HAP-1 (cell line): ENCODE data around the gene C14orf180.
A peak's percentile ranks its signal among the peaks of the same experiment; 100 is the strongest.

Source experiments
- DNase-seq, 2 experiments: peaks; one replicate each; pipeline ENCODE4 v3.0.0-alpha.2; 2016 to 2020; ENCODE audit warnings: low spot score in 2 of 2
- H3K27me3 ChIP-seq: fragments of 250-450 bp; sonication (Bioruptor Pico); 2 replicates; pipeline ENCODE4 v1.5.1; 2020; ENCODE audit warnings: low read depth, mild to moderate bottlenecking, moderate library complexity
- H3K36me3 ChIP-seq: fragments of 250-450 bp; sonication (Bioruptor Pico); replicated peaks from 2 replicates; pipeline ENCODE4 v1.5.1; 2020; ENCODE audit warnings: mild to moderate bottlenecking
- H3K4me1 ChIP-seq: fragments of 250-450 bp; sonication (Bioruptor Pico); 2 replicates; pipeline ENCODE4 v1.5.1; 2020; ENCODE audit warnings: mild to moderate bottlenecking
- H3K4me3 ChIP-seq: fragments of 250-450 bp; sonication (Bioruptor Pico); 2 replicates; pipeline ENCODE4 v1.5.1; 2020; ENCODE audit warnings: mild to moderate bottlenecking, moderate library complexity
- H3K9me3 ChIP-seq: fragments of 250-450 bp; sonication (Bioruptor Pico); 2 replicates; pipeline ENCODE4 v1.5.1; 2020; ENCODE audit warnings: mild to moderate bottlenecking, moderate library complexity
- in situ Hi-C: fragments of 300-500 bp; cut with MboI; formaldehyde crosslinking; loops from 3 replicates; pipeline ENCODE4 v1.14.3; 2020; ENCODE audit warnings: low sequenced_read_pairs, inconsistent platforms, mixed read lengths

The C14orf180 gene

DNA sequence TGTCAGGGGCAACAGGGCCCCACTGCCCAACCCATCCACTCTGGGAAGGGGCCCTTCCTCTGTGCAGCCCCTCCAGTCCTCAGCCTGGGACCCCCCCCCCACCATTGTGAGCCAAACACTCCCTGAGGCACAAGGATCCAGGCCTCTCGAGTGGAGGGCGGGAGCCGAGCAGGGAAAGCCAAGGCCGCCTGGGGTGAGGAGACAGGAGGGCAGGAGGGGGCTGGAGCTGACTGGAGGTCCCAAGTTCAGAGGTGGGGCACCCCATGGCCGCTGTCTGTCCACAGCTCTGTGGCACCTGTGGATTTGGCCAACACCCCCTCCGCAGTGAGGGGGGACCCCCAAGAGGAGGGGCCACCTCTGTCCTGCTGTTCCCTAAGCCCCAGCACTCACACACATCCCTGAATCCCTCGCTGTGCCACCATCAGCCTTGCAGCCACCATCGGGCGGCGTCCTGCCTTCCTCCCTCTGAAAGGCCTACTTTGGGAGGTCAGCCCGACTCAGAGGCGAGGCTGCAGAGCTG, 25.4 kb upstream of the C14orf180 start:
- DNase-seq, result peak in 1 of 2 experiments; percentile 6
- in situ Hi-C loops, result no loop called here
- Histone ChIP-seq H3K36me3 (no peaks in the 10 kb centered on the region), H3K4me1 (no peaks in the 10 kb centered on the region), H3K9me3 (no peaks in the 10 kb centered on the region), H3K27me3 (peaks cover 68% of the 10 kb centered on the region), H3K4me3 (no peak overlapping the region)

DNA sequence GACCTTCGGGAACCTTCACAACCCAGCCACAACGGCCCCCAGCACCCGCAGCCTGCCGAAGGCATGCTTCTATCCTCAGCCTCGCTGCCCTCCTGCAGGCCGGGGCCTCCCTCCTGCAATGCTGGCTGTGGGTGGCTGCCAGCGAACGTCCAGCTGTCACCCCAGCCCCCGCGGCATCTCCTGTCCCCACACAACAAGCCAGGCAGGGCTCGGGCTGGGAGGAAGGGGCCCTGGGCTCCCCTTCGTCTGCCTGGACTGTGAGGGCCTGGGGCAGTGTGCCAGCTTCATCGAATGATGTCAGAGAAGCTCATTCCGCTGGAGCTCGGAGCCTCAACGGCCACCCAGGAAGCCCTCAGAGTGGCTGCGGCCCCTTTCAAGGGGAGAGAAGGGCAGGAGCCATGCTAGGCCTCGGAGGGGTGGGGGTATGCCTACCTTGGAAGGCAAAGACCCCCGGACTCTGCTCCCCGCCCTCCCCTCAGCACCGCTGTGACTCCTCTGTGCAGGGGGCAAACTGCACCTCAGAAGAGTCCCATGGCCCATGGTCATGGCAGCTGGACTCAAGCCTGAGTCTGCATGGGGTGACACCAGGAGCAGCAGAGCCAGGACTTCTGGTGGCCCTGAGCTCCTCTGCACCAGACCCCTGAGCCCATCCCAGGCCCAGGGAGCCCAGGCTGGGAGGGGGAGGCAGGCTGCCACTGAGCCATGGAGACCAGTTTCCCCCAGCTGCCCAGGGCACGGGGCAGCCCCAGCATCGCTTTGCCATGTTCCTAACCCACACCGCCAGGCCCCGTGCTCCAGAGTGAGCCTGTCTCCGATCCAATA, 24.7 kb upstream of the C14orf180 start:
- Histone ChIP-seq H3K27me3 (peaks cover 69% of the 10 kb centered on the region), H3K4me3 (no peak overlapping the region), H3K36me3 (no peaks in the 10 kb centered on the region), H3K4me1 (no peaks in the 10 kb centered on the region), H3K9me3 (no peaks in the 10 kb centered on the region)
- in situ Hi-C loops, result no loop called here
- peak in 1 of 2 experiments; percentile 6 for DNase-seq

DNA sequence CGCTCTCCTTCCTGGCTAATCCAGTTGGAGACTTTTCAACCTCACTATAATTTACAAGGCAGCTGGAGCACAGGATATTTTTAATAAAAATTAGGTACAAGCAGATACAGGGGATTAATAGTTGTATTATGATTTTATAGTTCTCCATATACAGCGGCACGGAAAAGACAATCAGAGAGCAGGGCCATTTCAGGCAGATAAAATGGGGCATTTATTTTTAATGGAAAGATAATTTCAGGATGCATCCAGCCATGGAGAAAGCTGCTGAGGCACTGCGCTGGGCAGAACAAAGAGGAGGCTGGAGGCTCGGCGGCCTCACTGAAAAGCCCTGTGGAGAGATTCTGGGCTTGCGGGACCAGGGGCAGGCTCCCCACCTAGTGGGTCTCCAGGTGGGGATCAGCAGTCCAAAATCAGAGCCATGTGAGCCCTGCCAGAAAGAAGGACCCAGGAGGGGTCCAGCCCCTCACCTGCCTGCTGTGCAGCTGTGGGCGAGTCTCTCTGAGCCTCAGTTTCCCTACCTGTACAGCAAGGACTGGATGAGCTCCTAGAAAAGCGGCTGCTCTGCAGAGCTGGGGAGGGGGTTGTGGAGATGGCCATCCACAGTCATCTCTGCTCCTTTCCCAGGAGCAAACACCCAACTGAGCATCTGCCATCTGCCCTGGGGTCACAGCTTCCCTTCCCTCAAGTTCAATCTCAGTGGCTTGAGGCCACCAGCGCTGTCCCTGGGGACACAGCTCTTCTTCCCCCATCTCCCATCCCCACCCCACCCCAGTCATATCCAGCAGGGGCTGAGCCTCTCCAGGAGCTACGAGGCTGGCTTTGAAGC, 23.9 kb upstream of the C14orf180 start:
- H3K27me3 ChIP-seq, result peaks cover 65% of the 10 kb centered on the region
- no peaks in the 10 kb centered on the region for H3K4me1 ChIP-seq
- in situ Hi-C loops, result no loop called here
- H3K4me3 ChIP-seq, result no peak overlapping the region
- DNase-seq, result no peak
- H3K36me3 ChIP-seq, result no peaks in the 10 kb centered on the region
- H3K9me3 ChIP-seq, result no peaks in the 10 kb centered on the region

DNA sequence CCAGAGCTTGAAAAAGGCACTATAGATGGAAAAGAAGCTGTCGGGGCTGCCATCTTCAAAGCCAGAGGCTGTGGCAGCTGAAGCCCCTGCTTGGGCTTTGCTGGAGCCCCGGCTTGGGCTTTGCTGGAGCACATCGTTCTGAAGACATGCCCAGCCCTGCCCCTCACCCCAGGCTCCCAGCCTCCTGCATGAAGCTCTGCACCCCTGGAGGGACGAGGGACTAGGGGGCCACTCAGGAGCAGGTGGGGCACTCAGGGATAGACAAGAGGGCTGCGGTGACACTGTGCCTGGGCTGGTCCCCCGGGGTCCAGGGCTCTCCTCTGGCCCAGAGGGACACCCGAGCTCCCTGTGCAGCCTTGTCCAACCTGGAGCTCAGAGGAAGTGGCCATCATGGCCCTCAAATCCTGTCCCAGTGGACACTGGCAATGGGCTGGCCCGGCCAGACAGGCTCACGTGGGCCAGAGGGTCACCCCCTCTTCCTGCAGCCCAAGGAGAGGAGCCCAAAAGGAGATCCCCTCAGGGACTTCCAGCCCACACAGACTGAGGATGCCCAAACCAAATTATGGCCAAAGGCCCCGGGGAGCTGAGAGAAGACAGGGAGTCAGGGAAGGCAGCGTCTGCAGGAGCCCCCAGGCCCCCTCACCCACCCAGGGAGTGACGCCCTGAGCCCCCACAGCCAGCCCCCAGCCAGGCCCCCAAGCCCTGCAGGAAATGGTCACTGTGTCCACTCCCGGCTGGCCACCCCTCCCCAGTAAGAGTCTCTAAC, 23.1 kb upstream of the C14orf180 start:
- in situ Hi-C loops, result no loop called here
- DNase-seq, result no peak
- peaks cover 57% of the 10 kb centered on the region for H3K27me3 ChIP-seq
- H3K4me1 ChIP-seq, result no peaks in the 10 kb centered on the region
- no peaks in the 10 kb centered on the region for H3K9me3 ChIP-seq
- no peaks in the 10 kb centered on the region for H3K36me3 ChIP-seq
- no peak overlapping the region for H3K4me3 ChIP-seq

DNA sequence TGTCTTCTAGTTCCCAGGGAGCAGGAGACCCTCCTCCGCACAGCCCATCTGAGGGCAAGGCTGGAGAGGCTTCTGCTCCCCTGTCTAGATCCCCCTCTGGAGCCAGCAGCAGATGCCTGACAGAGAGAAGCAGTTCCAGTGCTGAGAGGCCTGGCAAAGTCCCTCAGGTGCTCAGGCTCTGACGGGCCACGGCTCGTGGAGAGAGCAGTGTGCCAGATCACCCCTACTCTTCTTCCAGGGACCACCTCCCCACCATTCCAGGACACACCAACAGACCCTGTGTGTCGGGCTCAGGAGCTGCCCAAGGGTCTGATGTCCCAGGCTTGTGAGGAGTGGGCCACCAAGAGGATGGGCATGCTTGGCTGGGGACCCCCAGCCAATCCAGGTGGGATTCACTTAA, 22.5 kb upstream of the C14orf180 start:
- in situ Hi-C loops, result no loop called here
- no peak for DNase-seq
- Histone ChIP-seq H3K36me3 (no peaks in the 10 kb centered on the region), H3K4me3 (no peak overlapping the region), H3K9me3 (no peaks in the 10 kb centered on the region), H3K4me1 (no peaks in the 10 kb centered on the region), H3K27me3 (peaks cover 51% of the 10 kb centered on the region)

DNA sequence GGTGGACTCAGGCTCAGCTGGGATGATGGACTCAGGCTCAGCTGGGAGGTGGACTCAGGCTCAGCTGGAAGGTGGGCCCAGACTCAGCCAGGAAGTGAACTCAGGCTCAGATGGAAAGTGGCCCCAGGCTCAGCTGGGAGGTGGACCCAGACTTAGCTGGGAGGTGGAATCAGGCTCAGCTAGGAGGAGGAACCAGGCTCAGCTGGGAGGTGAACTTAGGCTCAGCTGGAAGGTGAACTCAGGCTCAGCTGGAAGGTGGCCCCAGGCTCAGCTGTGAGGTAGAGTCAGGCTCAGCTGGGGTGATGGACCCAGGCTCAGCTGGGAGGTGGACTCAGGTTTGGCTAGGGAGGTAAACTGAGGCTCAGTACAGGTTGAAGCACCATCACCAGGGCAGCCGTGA, 21.8 kb upstream of the C14orf180 start:
- no peak for DNase-seq
- Histone ChIP-seq H3K4me1 (no peaks in the 10 kb centered on the region), H3K4me3 (no peak overlapping the region), H3K36me3 (no peaks in the 10 kb centered on the region), H3K9me3 (no peaks in the 10 kb centered on the region), H3K27me3 (peaks cover 44% of the 10 kb centered on the region)
- in situ Hi-C loops, result no loop called here

DNA sequence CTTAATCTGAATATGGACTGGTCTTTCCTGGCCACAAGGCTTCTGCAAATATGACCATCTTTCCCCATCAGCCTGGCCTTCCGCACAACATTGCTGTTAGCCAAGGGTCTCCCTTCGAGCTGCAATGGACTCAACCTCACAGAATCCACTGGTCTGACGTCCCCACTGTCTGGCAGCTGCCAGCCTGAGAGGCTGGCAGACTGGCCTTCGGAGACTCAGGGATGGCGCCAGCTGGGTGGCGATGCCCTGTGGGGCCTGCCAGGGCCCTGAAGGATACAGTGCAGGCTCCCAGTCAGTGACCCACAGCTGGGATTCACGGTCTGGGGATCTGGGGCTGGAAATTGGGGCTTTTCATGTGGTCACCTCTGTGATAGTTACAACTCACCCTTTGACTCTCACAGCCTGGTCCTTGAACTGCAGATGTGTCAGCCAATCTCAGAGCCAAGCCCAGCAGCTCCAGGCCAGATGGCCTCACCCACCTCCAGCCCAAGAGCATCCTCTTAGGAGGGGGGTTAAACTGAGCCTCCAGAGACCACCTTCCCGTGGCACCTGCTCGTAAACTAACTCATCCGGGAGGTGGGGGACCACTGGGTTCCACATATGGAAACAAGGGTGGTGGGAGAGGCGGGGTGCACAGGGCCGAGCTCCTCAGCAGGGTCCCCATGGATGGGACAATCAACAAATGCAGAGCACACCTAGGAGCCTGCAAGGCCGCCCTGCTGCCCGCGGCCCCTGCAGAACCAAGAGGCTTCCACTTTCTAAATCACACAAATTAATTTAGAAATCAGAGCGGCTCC, 21.1 kb upstream of the C14orf180 start:
- no peak for DNase-seq
- H3K27me3 ChIP-seq, result peaks cover 37% of the 10 kb centered on the region
- no peaks in the 10 kb centered on the region for H3K36me3 ChIP-seq
- in situ Hi-C loops, result no loop called here
- no peak overlapping the region for H3K4me3 ChIP-seq
- no peaks in the 10 kb centered on the region for H3K9me3 ChIP-seq
- H3K4me1 ChIP-seq, result no peaks in the 10 kb centered on the region

DNA sequence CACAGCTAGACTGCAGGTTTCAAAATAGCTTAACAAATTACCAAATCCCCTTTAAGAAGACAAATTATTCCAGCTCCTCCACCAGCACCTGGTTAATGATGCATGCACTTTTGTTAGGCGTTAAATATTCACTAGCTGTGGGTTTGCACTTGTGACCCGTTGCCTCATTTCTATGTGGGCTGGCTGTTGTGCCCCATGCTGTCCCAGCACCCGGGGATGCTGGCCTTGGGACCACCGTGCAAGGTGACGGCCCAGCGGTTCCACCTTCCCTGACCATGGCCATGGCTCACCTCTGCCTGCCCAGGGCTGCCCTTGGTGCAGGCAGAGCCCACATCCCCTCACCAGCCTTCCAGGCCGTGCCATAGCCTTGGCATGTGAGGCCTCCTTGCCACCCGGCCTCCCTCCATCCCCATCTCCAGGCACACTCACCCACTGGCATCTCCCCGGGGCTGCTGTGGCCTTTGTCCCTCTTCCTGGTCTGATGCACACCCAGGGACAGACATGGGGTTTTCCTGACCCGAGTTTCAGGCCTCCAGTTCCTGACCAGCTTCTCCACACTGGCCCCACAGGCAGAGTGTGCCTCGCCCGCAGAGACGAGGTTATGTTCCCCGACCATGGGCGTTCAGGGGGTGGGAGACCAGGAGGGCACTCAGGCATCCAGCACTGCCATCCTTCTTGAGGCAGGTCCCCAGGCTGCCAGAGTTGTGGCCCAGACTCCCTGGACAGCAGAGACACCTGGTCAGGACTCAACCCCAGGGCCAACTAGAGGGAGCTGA, 20.3 kb upstream of the C14orf180 start:
- H3K27me3 ChIP-seq, result peaks cover 30% of the 10 kb centered on the region
- no peak for DNase-seq
- no peak overlapping the region for H3K4me3 ChIP-seq
- no peaks in the 10 kb centered on the region for H3K4me1 ChIP-seq
- no peaks in the 10 kb centered on the region for H3K36me3 ChIP-seq
- H3K9me3 ChIP-seq, result no peaks in the 10 kb centered on the region
- in situ Hi-C loops, result no loop called here

DNA sequence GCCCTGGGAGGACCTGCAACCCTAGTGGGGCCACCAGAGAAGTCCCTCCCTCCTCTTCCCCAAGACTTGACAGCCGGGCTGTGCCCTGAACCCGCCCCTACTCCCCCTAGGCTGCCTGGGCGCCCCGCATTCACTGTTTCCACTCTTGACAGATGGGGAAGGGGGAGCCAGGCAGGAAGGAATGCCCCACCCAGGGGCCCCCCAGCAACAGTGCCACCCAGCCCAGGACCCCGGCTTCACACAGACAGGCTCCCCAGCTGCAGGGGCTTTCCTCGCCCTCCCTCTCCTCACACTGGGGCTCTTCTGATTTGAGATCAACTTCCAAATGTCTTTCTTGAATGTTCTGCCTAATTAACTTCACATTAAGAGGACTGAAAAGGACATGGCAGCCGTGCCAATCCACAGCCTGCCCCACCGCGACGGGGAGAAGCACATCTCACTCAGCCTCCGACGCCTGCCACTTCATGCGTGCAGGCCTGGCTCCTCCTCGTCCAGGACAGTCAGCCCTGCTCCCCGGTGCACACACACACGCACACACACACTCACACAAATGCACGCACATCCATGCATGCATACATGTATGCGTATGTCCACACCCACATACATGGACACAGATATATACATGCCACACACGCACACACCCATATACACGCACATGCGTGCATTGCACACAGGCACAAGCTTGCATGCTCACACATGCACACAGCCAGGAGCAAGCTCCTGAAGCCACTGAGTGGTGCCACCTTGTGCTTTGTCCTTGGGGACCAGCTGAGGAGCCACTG, 19.6 kb upstream of the C14orf180 start:
- no peak for DNase-seq
- no peaks in the 10 kb centered on the region for H3K36me3 ChIP-seq
- no peaks in the 10 kb centered on the region for H3K9me3 ChIP-seq
- peaks cover 24% of the 10 kb centered on the region for H3K27me3 ChIP-seq
- in situ Hi-C loops, result no loop called here
- no peak overlapping the region for H3K4me3 ChIP-seq
- H3K4me1 ChIP-seq, result no peaks in the 10 kb centered on the region

DNA sequence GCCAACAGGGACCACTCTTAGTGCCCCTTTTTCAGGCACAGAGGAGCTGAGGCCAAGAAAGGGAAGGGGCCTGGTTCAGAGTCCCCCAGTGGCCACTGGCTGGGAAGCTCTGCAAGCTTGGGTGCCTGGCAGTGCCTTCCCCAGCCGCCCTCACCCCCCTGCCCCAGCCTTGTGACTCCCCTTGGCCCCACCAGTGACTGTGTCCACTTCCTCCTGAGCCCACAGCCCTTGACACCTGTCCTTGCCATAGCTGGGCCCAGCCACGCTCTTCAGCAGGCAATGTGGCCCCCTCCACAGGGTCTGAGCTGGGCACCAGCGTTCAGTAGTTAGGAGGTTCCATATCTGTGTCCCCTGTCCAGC, 19.0 kb upstream of the C14orf180 start:
- DNase-seq, result no peak

DNA sequence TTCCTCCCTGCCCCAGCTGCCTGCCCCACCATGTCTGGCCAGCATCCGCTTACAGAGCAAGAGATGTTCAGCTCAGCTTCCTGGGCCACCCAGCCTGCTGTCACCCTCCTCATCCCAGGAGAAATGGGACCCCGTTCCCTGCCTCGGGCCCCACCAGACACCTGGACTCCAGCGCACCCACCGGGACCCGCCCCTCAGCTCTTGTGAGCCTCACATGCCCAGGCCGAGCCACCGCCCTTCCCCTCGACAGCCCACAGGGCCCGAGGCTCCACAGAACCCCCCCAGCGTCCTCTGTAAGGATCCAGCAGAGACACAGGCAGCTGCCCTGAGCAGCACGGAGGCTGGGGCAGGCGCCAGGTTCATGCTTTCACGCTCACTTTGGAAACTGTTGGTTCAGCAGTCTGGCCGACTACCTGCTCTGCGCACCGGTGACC, 18.4 kb upstream of the C14orf180 start:
- Histone ChIP-seq H3K9me3 (no peaks in the 10 kb centered on the region), H3K4me3 (no peak overlapping the region), H3K27me3 (peaks cover 20% of the 10 kb centered on the region), H3K4me1 (no peaks in the 10 kb centered on the region), H3K36me3 (no peaks in the 10 kb centered on the region)
- in situ Hi-C loops, result no loop called here
- DNase-seq, result no peak

More for the DNA sequence above, 19.0 kb upstream of the C14orf180 start:
- Histone ChIP-seq H3K9me3 (no peaks in the 10 kb centered on the region), H3K36me3 (no peaks in the 10 kb centered on the region), H3K27me3 (peaks cover 23% of the 10 kb centered on the region), H3K4me1 (no peaks in the 10 kb centered on the region), H3K4me3 (no peak overlapping the region)
- in situ Hi-C loops, result no loop called here
